ENCODE measurements around the gene KREMEN2.

KREMEN2 gene

GRCh38 chr16:2992383-2993081 is 28.5 kb downstream of the KREMEN2 start:
- Histone ChIP-seq H3K79me2 (ENCODE audit: insufficient read depth, low read length) (no peaks in the 10 kb centered on the region), H3K9me3 (ENCODE audit: insufficient read depth, low read length) (no peaks in the 10 kb centered on the region), H3K9ac (ENCODE audit: low read length) (no peak overlapping the region), H3K9me2 (replicated peaks; ENCODE audit: insufficient read depth, low read length) (no peaks in the 10 kb centered on the region), H3K36me3 (ENCODE audit: low read length) (no peaks in the 10 kb centered on the region), H3F3A (ENCODE audit: insufficient read depth) (no peaks in the 10 kb centered on the region), H2AFZ (ENCODE audit: low read depth, low read length, severe bottlenecking) (no peak overlapping the region), H3K27ac (ENCODE audit: low read depth, low read length) (no peak overlapping the region), H4K20me1 (ENCODE audit: low read depth, low read length) (no peaks in the 10 kb centered on the region), H3K4me3 (ENCODE audit: insufficient read depth, low read length, poor library complexity, severe bottlenecking) (no peak overlapping the region), H3K4me2 (ENCODE audit: low read depth, low read length, poor library complexity, severe bottlenecking) (no peak overlapping the region), H3K27me3 (ENCODE audit: low read length) (no peaks in the 10 kb centered on the region)
- TF ChIP-seq EZH2phosphoT487 (conservative IDR thresholded peaks at IDR 0.05; ENCODE audit: low read length) (no peak), CTCF (IDR thresholded peaks at IDR 0.05; ENCODE audit: insufficient read depth, low read length, poor library complexity, severe bottlenecking) (no peak)

GRCh38 chr16:2996298-2996697 is 32.2 kb downstream of the KREMEN2 start:
- no peak for TF ChIP-seq CTCF (IDR thresholded peaks at IDR 0.05; ENCODE audit: insufficient read depth, low read length, poor library complexity, severe bottlenecking)
- no peak for TF ChIP-seq EZH2phosphoT487 (conservative IDR thresholded peaks at IDR 0.05; ENCODE audit: low read length)
- Histone ChIP-seq H3K79me2 (ENCODE audit: insufficient read depth, low read length) (no peaks in the 10 kb centered on the region), H3K9me3 (ENCODE audit: insufficient read depth, low read length) (no peaks in the 10 kb centered on the region), H3F3A (ENCODE audit: insufficient read depth) (no peaks in the 10 kb centered on the region), H3K9me2 (replicated peaks; ENCODE audit: insufficient read depth, low read length) (no peaks in the 10 kb centered on the region), H3K27ac (ENCODE audit: low read depth, low read length) (no peak overlapping the region), H3K9ac (ENCODE audit: low read length) (no peak overlapping the region), H3K4me2 (ENCODE audit: low read depth, low read length, poor library complexity, severe bottlenecking) (no peak overlapping the region), H4K20me1 (ENCODE audit: low read depth, low read length) (no peaks in the 10 kb centered on the region), H3K36me3 (ENCODE audit: low read length) (no peaks in the 10 kb centered on the region), H3K4me3 (ENCODE audit: insufficient read depth, low read length, poor library complexity, severe bottlenecking) (no peak overlapping the region), H2AFZ (ENCODE audit: low read depth, low read length, severe bottlenecking) (no peak overlapping the region), H3K27me3 (ENCODE audit: low read length) (no peaks in the 10 kb centered on the region)

- Histone ChIP-seq H3K4me3 (ENCODE audit: insufficient read depth, low read length, poor library complexity, severe bottlenecking) (no peak overlapping the region), H3K27me3 (ENCODE audit: low read length) (no peaks in the 10 kb centered on the region), H3K9ac (ENCODE audit: low read length) (no peak overlapping the region), H3F3A (ENCODE audit: insufficient read depth) (no peaks in the 10 kb centered on the region), H3K9me2 (replicated peaks; ENCODE audit: insufficient read depth, low read length) (no peaks in the 10 kb centered on the region), H2AFZ (ENCODE audit: low read depth, low read length, severe bottlenecking) (no peak overlapping the region), H3K4me2 (ENCODE audit: low read depth, low read length, poor library complexity, severe bottlenecking) (no peak overlapping the region), H3K79me2 (ENCODE audit: insufficient read depth, low read length) (no peaks in the 10 kb centered on the region), H3K27ac (ENCODE audit: low read depth, low read length) (no peak overlapping the region), H4K20me1 (ENCODE audit: low read depth, low read length) (no peaks in the 10 kb centered on the region), H3K36me3 (ENCODE audit: low read length) (no peaks in the 10 kb centered on the region), H3K9me3 (ENCODE audit: insufficient read depth, low read length) (no peaks in the 10 kb centered on the region)
- no peak for TF ChIP-seq EZH2phosphoT487 (conservative IDR thresholded peaks at IDR 0.05; ENCODE audit: low read length)
- no peak for TF ChIP-seq CTCF (IDR thresholded peaks at IDR 0.05; ENCODE audit: insufficient read depth, low read length, poor library complexity, severe bottlenecking)
Measured at GRCh38 chr16:2999929-3000328, 35.9 kb downstream of the KREMEN2 start.
